AG09309 (cell line): Measurements from ENCODE around the gene CTDSPL.

Experiments
- DNase-seq: peaks from one replicate; pipeline ENCODE4 v3.0.0-alpha.2; 2010; ENCODE audit warnings: low read depth
- H3K4me3 ChIP-seq: 2 replicates; pipeline ENCODE4 v1.5.1; 2011; ENCODE audit warnings: mild to moderate bottlenecking, low read depth, low read length, moderate library complexity; ENCODE audit not compliant: control insufficient read depth
- TF ChIP-seq, protein P1 (sequence below): IDR thresholded peaks from 2 replicates; pipeline ENCODE4 v1.5.1; 2011; ENCODE audit warnings: mild to moderate bottlenecking, low read depth, low read length, inconsistent platforms; ENCODE audit not compliant: insufficient read depth, control insufficient read depth; ENCODE audit errors: missing control alignments

The CTDSPL gene

GRCh38 chr3:37992271-37993066, 130.8 kb downstream of the CTDSPL start:
- no peak for DNase-seq
- TF ChIP-seq, protein P1, sequence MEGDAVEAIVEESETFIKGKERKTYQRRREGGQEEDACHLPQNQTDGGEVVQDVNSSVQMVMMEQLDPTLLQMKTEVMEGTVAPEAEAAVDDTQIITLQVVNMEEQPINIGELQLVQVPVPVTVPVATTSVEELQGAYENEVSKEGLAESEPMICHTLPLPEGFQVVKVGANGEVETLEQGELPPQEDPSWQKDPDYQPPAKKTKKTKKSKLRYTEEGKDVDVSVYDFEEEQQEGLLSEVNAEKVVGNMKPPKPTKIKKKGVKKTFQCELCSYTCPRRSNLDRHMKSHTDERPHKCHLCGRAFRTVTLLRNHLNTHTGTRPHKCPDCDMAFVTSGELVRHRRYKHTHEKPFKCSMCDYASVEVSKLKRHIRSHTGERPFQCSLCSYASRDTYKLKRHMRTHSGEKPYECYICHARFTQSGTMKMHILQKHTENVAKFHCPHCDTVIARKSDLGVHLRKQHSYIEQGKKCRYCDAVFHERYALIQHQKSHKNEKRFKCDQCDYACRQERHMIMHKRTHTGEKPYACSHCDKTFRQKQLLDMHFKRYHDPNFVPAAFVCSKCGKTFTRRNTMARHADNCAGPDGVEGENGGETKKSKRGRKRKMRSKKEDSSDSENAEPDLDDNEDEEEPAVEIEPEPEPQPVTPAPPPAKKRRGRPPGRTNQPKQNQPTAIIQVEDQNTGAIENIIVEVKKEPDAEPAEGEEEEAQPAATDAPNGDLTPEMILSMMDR = no peak
- no peak overlapping the region for H3K4me3 ChIP-seq

GRCh38 chr3:37993067-37993455, 131.4 kb downstream of the CTDSPL start:
- no peak overlapping the region for H3K4me3 ChIP-seq
- TF ChIP-seq, protein P1 = no peak
- no peak for DNase-seq

DNA sequence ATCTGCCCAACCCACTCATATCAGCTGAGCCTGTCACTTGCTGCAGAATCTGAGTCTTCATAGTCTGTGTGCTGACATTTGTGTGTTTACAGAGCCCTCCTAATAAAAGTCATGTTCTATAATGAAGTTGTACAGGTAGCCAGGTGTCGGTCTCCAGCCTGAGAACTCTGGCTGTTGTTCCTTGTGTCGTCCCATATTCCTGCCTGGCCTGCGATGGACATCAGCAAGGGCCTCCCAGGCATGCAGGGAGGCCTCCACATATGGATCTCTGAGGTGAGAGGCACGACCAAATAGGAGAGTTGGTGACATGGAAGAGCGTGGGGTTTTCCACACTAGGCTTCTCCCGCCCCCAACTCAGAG, 131.8 kb downstream of the CTDSPL start:
- H3K4me3 ChIP-seq = peak overlapping the region; percentile 85
- TF ChIP-seq, protein P1 = no peak
- DNase-seq = no peak

DNA sequence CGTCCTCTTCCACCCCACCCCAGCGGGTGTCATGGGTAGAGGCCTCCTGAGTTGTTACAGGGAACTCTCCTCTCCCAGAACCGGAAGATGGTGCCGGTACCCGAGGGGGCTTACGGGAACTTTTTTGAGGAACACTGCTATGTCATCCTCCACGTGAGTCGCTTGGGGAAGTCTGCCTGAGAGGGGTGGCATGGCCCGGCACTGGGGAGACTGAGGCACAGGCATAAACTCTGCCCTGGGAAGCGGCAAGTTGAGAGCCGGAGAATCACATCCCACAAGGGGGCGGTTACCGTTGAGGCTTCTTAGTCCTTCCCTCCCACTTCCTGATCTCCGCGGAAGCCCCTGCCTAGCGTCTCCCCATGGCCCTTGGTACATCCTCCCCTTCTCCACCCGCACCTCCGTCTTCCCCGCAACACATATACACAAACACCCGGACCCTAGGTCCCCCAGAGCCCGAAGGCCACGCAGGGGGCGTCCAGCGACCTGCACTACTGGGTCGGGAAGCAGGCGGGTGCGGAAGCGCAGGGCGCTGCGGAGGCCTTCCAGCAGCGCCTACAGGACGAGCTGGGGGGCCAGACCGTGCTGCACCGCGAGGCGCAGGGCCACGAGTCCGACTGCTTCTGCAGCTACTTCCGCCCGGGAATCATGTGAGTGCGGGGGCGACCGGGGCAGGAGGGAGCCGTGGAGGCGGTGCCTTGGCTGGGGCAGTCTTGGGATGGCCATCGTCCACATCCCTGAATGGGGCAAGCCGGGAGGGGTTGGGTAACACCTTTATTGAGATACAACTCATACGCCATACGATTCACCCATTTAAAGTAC, 132.3 kb downstream of the CTDSPL start:
- DNase-seq = no peak
- peak overlapping the region; percentile 85 for H3K4me3 ChIP-seq
- TF ChIP-seq, protein P1 = peak; percentile 28

DNA sequence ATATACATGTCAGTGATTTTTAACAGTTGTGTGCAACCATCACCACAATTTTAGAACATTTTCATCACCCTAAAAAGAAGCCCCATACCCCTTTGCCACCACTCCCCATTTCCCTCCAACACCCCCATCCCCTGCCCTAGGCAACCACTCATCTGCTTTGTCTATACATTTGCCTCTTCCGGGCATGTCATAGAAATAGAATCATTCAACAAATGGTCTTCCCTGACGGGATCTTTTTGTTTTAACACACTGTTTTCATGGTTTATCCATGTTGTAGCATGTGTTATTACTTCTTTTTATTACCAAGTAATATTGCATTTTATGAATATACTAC, 132.9 kb downstream of the CTDSPL start:
- peak overlapping the region; percentile 85 for H3K4me3 ChIP-seq
- TF ChIP-seq, protein P1 = no peak
- DNase-seq = no peak

GRCh38 chr3:37995652-37996641, 134.3 kb downstream of the CTDSPL start:
- H3K4me3 ChIP-seq = no peak overlapping the region
- TF ChIP-seq, protein P1 = no peak
- DNase-seq = no peak
